Liver (tissue), 9 donors: ENCODE measurements around the gene CHSY1. TPM values are rescaled to one million over a fixed set of nuclear protein-coding genes. Genes with fewer than 3 reads are reported as not detected.
A peak's percentile ranks its signal among the peaks of the same experiment; 100 is the strongest.

Source experiments
- DNase-seq: peaks from one replicate; pipeline ENCODE4 v3.0.0-alpha.2; 2017; ENCODE audit warnings: low spot score
- H3K27ac ChIP-seq, 2 donors: one replicate each; pipeline ENCODE4 v1.7.0; 2013; ENCODE audit warnings: inconsistent platforms in 2 of 2, low read length in 2 of 2, control low read depth in 1 of 2, low read depth in 1 of 2, mild to moderate bottlenecking in 1 of 2
- H3K27me3 ChIP-seq, 4 donors: one replicate each; pipeline versions ENCODE4 v1.6.1 to v1.7.0; 2013; ENCODE audit warnings: low read length in 3 of 4, inconsistent platforms in 1 of 4, mild to moderate bottlenecking in 1 of 4, moderate library complexity in 1 of 4; ENCODE audit not compliant: control insufficient read depth in 4 of 4, insufficient read depth in 4 of 4
- H3K36me3 ChIP-seq, 4 donors: one replicate each; pipeline versions ENCODE4 v1.6.1 to v1.7.0; 2013; ENCODE audit warnings: low read length in 3 of 4, mild to moderate bottlenecking in 3 of 4, low read depth in 1 of 4, moderate library complexity in 1 of 4; ENCODE audit not compliant: control insufficient read depth in 4 of 4, insufficient read depth in 3 of 4
- H3K4me1 ChIP-seq, 4 donors: one replicate each; pipeline versions ENCODE4 v1.6.1 to v1.7.0; 2013; ENCODE audit warnings: low read length in 3 of 4, mild to moderate bottlenecking in 3 of 4, moderate library complexity in 1 of 4; ENCODE audit not compliant: control insufficient read depth in 4 of 4, insufficient read depth in 4 of 4
- H3K4me3 ChIP-seq, 3 donors: one replicate each; pipeline versions ENCODE4 v1.6.1 to v1.7.0; 2013; ENCODE audit warnings: low read length in 3 of 3, control low read depth in 1 of 3, low read depth in 1 of 3, mild to moderate bottlenecking in 1 of 3
- H3K9ac ChIP-seq, 2 donors: one replicate each; pipeline ENCODE4 v1.7.0; 2013; ENCODE audit warnings: low read length in 2 of 2, mild to moderate bottlenecking in 2 of 2, moderate library complexity in 2 of 2, control low read depth in 1 of 2, low read depth in 1 of 2
- H3K9me3 ChIP-seq, 4 donors: one replicate each; pipeline versions ENCODE4 v1.6.1 to v1.7.0; 2013; ENCODE audit warnings: low read length in 3 of 4; ENCODE audit not compliant: control insufficient read depth in 4 of 4
- CTCF ChIP-seq: fragments of 150-350 bp; IDR thresholded peaks from 2 replicates; pipeline ENCODE4 v1.5.1; 2017; ENCODE audit warnings: improper control_type of control experiment, low read depth, low read length; ENCODE audit not compliant: missing input control
- EGR1 ChIP-seq, 2 donors: IDR thresholded peaks; 2 replicates each; pipeline ENCODE4 v1.6.1; 2016 to 2018; ENCODE audit warnings: antibody characterized with exemption in 2 of 2, low read depth in 2 of 2
- FOXA1 ChIP-seq: IDR thresholded peaks from 2 replicates; pipeline ENCODE4 v1.6.1; 2016; ENCODE audit warnings: antibody characterized with exemption
- FOXA2 ChIP-seq: IDR thresholded peaks from 2 replicates; pipeline ENCODE4 v1.6.1; 2016; ENCODE audit warnings: antibody characterized with exemption
- GABPA ChIP-seq, 2 donors: IDR thresholded peaks in 1 of 2; conservative IDR thresholded peaks in 1 of 2; 2 replicates each; pipeline ENCODE4 v1.6.1; 2016; ENCODE audit warnings: antibody characterized with exemption in 2 of 2, mild to moderate bottlenecking in 1 of 2, moderate library complexity in 1 of 2
- HNF4A ChIP-seq, 2 donors: conservative IDR thresholded peaks; 2 replicates each; pipeline ENCODE4 v1.6.1; 2016; ENCODE audit warnings: antibody characterized with exemption in 2 of 2, mild to moderate bottlenecking in 2 of 2
- HNF4G ChIP-seq: IDR thresholded peaks from 2 replicates; pipeline ENCODE4 v1.6.1; 2016; ENCODE audit warnings: antibody characterized with exemption
- MAX ChIP-seq: IDR thresholded peaks from 2 replicates; pipeline ENCODE4 v1.6.1; 2016; ENCODE audit warnings: antibody characterized with exemption
- NR2F2 ChIP-seq: IDR thresholded peaks from 2 replicates; pipeline ENCODE4 v1.6.1; 2016; ENCODE audit warnings: antibody characterized with exemption
- RAD21 ChIP-seq, 2 donors: IDR thresholded peaks; 2 replicates each; pipeline ENCODE4 v1.6.1; 2016; ENCODE audit warnings: antibody characterized with exemption in 2 of 2, mild to moderate bottlenecking in 2 of 2
- RXRA ChIP-seq, 2 donors: IDR thresholded peaks; 2 replicates each; pipeline ENCODE4 v1.6.1; 2017 to 2018; ENCODE audit warnings: antibody characterized with exemption in 2 of 2, mild to moderate bottlenecking in 1 of 2
- TAF1 ChIP-seq: conservative IDR thresholded peaks from 2 replicates; pipeline ENCODE4 v1.6.1; 2016; ENCODE audit warnings: antibody characterized with exemption, mild to moderate bottlenecking
- ZBTB33 ChIP-seq: IDR thresholded peaks from 2 replicates; pipeline ENCODE4 v1.6.1; 2016; ENCODE audit warnings: antibody characterized with exemption
- WGBS: extraction: QIAGEN DNeasy Blood & Tissue Kit; methylation state at CpG from one replicate; pipeline ENCODE4 v1.1.7; 2013; 5-methylcytosine and 5-hydroxymethylcytosine counted together
- polyA plus RNA-seq, 2 donors: library from polyadenylated mRNA; stranded (reverse) in 1 of 2; unstranded in 1 of 2; fragments of 200-250 nt in 1 of 2; fragments of >200 nt in 1 of 2; fragmentation: Nextera tagmentation in 1 of 2; extraction: Ambion mirVana in 1 of 2; gene quantifications; one replicate each; pipeline versions ENCODE4 v1.2.1 to v1.2.3, GENCODE V29; 2013 to 2015
- total RNA-seq, 2 donors: library from RNA; depleted of rRNA; stranded (reverse); fragments of >200 nt; gene quantifications; one replicate each; pipeline ENCODE4 v1.2.3, GENCODE V29; 2014
- TF ChIP-seq, protein P1 (sequence below): IDR thresholded peaks from 2 replicates; pipeline ENCODE4 v1.6.1; 2016; ENCODE audit warnings: antibody characterized with exemption
- donor health status: healthy.
- donor health status: healthy.
- donor health status: healthy.
- donor health status: healthy.
- donor health status: healthy.

Gene CHSY1
- total and polyA plus RNA-seq, 4 donors: 1.4 to 12.3 (median 6.6) TPM

GRCh38 chr15:101128221-101129015 lies 123.4 kb downstream of the CHSY1 start:
- no peak overlapping the region for H3K9ac ChIP-seq
- H3K27me3 ChIP-seq: no peaks in the 10 kb centered on the region
- TF ChIP-seq EGR1 (IDR thresholded peaks at IDR 0.05; ENCODE audit: low read depth in 2 of 2) (no peak), NR2F2 (no peak), GABPA (IDR thresholded peaks at IDR 0.05 in 1 of 2, conservative IDR thresholded peaks at IDR 0.05 in 1 of 2) (no peak), HNF4G (no peak), FOXA1 (no peak)
- TF ChIP-seq, protein P1, sequence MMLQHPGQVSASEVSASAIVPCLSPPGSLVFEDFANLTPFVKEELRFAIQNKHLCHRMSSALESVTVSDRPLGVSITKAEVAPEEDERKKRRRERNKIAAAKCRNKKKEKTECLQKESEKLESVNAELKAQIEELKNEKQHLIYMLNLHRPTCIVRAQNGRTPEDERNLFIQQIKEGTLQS: no peak
- H3K4me3 ChIP-seq: no peak overlapping the region
- H3K9me3 ChIP-seq: peaks cover 0 to 3% (median 0%) of the 10 kb centered on the region in 4 donors
- 91% methylated on average over 18 of the region's 18 CpGs for WGBS
- DNase-seq: no peak
- no peaks in the 10 kb centered on the region for H3K36me3 ChIP-seq
- H3K4me1 ChIP-seq: peaks cover 0 to 10% (median 4%) of the 10 kb centered on the region in 4 donors
- peak overlapping the region in 1 of 2 donors; percentile 65 for H3K27ac ChIP-seq

DNA sequence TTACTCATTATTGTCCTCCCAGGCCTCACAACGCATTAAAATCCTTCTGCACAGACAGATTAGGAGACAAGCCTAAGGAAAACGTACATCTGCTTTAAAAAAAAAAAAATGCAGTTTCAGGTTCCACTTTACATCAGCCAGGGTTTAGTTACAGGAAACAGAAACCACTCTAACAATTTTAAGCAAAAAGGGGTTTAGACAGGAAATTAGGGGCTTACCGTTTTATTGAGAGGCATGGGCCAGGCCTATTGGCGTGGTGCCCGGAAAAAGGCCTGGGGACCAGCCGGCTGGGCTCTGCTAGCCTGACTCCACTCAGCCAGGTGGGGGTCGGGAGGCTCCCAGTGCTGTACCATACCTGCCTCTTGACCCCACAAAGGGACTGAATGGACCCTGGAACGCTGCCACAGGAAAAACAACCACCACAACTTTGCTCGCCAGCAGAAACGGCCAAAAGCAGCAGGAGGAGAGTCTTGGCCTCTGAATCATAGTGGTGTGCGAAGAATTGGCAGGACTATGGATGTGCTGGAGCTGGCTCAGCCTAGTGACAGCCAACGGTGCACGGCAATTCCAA lies 124.3 kb downstream of the CHSY1 start:
- Histone ChIP-seq H3K4me1 (peaks cover 0 to 10% (median 4%) of the 10 kb centered on the region in 4 donors), H3K36me3 (no peaks in the 10 kb centered on the region), H3K9me3 (peaks cover 0 to 3% (median 0%) of the 10 kb centered on the region in 4 donors), H3K4me3 (no peak overlapping the region), H3K27ac (peak overlapping the region in 1 of 2 donors; percentile 65), H3K9ac (no peak overlapping the region), H3K27me3 (no peaks in the 10 kb centered on the region)
- TF ChIP-seq RAD21 (IDR thresholded peaks at IDR 0.05) (peak; percentile 5 to 15), ZBTB33 (no peak), NR2F2 (peak; percentile 26), HNF4A (conservative IDR thresholded peaks at IDR 0.05) (peak in 1 of 2 donors; percentile 16)
- no peak for DNase-seq
- WGBS: 26% methylated on average over 13 of the region's 13 CpGs

GRCh38 chr15:101126618-101127505 lies 125.0 kb downstream of the CHSY1 start:
- WGBS: 79% methylated on average over 11 of the region's 11 CpGs
- H3K36me3 ChIP-seq: no peaks in the 10 kb centered on the region
- peaks cover 0 to 10% (median 4%) of the 10 kb centered on the region in 4 donors for H3K4me1 ChIP-seq
- no peak overlapping the region for H3K9ac ChIP-seq
- H3K27ac ChIP-seq: peak overlapping the region in 1 of 2 donors; percentile 65
- no peak overlapping the region for H3K4me3 ChIP-seq
- H3K27me3 ChIP-seq: no peaks in the 10 kb centered on the region
- H3K9me3 ChIP-seq: peaks cover 0 to 3% (median 0%) of the 10 kb centered on the region in 4 donors
- no peak for DNase-seq
- no peak for TF ChIP-seq EGR1 (IDR thresholded peaks at IDR 0.05; ENCODE audit: low read depth in 2 of 2)
- TF ChIP-seq ZBTB33: no peak
- no peak for TF ChIP-seq MAX
- TF ChIP-seq RXRA (IDR thresholded peaks at IDR 0.05): no peak
- TF ChIP-seq FOXA2: no peak
- no peak for TF ChIP-seq TAF1
- TF ChIP-seq, protein P1: no peak
- no peak for TF ChIP-seq CTCF
- no peak for TF ChIP-seq RAD21 (IDR thresholded peaks at IDR 0.05)
